Measurements from ENCODE around the gene FLNB. TPM values are rescaled to one million over a fixed set of nuclear protein-coding genes. Genes with fewer than 3 reads are reported as not detected.

The FLNB gene
- total and polyA plus RNA-seq, 2 of the 13 experiments (the other 11 are each of a cell fraction or from before 2014, with no cell fraction given) = 106 to 130 TPM

DNA sequence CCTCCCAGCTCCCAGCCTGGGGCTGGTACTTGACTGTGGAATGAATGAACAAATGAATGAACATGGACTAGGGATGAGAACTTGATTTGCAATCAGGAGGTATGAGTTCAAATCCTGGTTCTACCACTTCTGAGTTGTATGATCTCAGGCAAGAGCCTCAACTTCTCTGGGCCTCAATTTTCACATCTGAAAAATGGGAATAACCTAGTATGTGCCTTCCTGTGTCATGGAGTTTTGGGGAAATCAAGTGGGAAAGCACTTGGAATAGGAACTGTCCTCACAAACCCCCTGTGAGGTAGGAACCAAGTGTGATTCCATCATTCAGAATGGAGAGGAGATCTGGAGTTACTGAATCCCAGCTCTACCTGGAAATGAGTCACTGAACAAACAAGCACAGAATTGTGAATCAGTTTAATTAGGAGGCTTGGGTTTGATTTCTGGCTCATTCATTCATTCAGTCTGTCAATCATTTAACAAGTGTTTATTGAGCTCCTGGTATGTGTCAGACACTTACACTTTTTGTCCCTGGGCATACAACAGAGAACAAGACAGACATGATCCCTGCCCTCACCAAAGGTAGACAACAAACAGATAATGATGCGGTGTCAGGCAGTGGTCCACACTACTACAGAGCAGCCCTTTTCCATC lies 172.8 kb downstream of the FLNB start:
- peak; percentile 51 for FAIRE-seq
- POLR2A ChIA-PET = interaction anchor here (2.4 kb wide), 1 partner anchor 125 kb away, joined by 13 read pairs; the partner anchor contains the start of genes HTD2 and RPP14
- no TSS peak for BruUV-seq (replicated peaks)
- in situ Hi-C loops (cut with HindIII; ENCODE audit: extremely low pct_ligation_motif_present, low pct_unique_long_range_greater_than_20kb) (loop anchor here (5.0 to 10.0 kb wide), 2 partner anchors 36 to 234 kb away; no protein-coding TSS in a partner anchor), intact Hi-C loops (cut with micrococcal nuclease; ENCODE audit: unreplicated experiment) (no loop called here)
- peaks cover 0 to 16% of the 10 kb centered on the region in 2 experiments; a peak in 2 of 5 replicates for H3K27me3 ChIP-seq (ENCODE audit: control insufficient read depth in 1 of 2, insufficient read depth in 2 of 2, low read length in 2 of 2)
- H3K4me1 ChIP-seq (ENCODE audit: insufficient read depth, low read length) = peaks cover 93% of the 10 kb centered on the region
- CTCF ChIA-PET (ENCODE audit: low intra/inter-chr PET ratio, low total read pairs) = no interaction called here
- H3K9ac ChIP-seq (ENCODE audit: insufficient read depth, low read depth, low read length) = no peak overlapping the region
- H3K79me2 ChIP-seq (ENCODE audit: insufficient read depth, low read length) = no peaks in the 10 kb centered on the region
- peak; percentile 40 for ATAC-seq
- DNase-seq (ENCODE audit: low spot score) = peak; percentile 88
- peak overlapping the region; percentile 50 for H3K4me2 ChIP-seq (ENCODE audit: low read depth, low read length)
- H3K27ac ChIP-seq (ENCODE audit: extremely low read length, insufficient read depth, low read length) = no peak overlapping the region
- no peaks in the 10 kb centered on the region for H4K20me1 ChIP-seq (ENCODE audit: insufficient read depth, low read length)
- no peak overlapping the region; a peak in 1 of 6 replicates for H3K4me3 ChIP-seq (replicated peaks in 1 of 3; ENCODE audit: insufficient read depth in 1 of 3, low read depth in 2 of 3, low read length in 3 of 3)
- H2AFZ ChIP-seq (ENCODE audit: low read length) = no peak overlapping the region
- no peaks in the 10 kb centered on the region for H3K9me3 ChIP-seq (ENCODE audit: low read length)
- no peaks in the 10 kb centered on the region for H3K36me3 ChIP-seq (replicated peaks in 1 of 2; ENCODE audit: control insufficient read depth in 1 of 2, insufficient read depth in 2 of 2, low read length in 2 of 2)
- WGBS (ENCODE audit: low lambda C conversion rate) = 0% methylated on average over 1 of the region's 1 CpG
- TF ChIP-seq ZBTB3 (CRISPR knock-in tag; IDR thresholded peaks at IDR 0.05; ENCODE audit: borderline replicate concordance, low read depth) (no peak), MIXL1 (CRISPR knock-in tag; IDR thresholded peaks at IDR 0.05) (peak; percentile 83; the same call in 1 of the 2 replicates), ELF3 (CRISPR knock-in tag; IDR thresholded peaks at IDR 0.05) (peak; percentile 21; the same call in 1 of the 2 replicates), CHD4 (IDR thresholded peaks at IDR 0.05; ENCODE audit: borderline replicate concordance, low read length) (peak; percentile 90; the same call in 1 of the 2 replicates), ZNF580 (CRISPR knock-in tag; IDR thresholded peaks at IDR 0.05; ENCODE audit: borderline replicate concordance, low read depth) (no peak), FOSL1 (CRISPR knock-in tag; IDR thresholded peaks at IDR 0.05; ENCODE audit: borderline replicate concordance) (peak; percentile 88), SOX5 (CRISPR knock-in tag; IDR thresholded peaks at IDR 0.05; ENCODE audit: borderline replicate concordance) (peak; percentile 83; the same call in 1 of the 2 replicates), ZNF24 (IDR thresholded peaks at IDR 0.05) (peak; percentile 97), HMG20B (CRISPR knock-in tag; conservative IDR thresholded peaks at IDR 0.05) (0 out of 2 replicates have a peak, but pooled peaks have one; percentile 9), JUN (CRISPR knock-in tag; IDR thresholded peaks at IDR 0.05) (peak; percentile 55; the same call in 1 of the 2 replicates), ATRX (CRISPR knock-in tag; IDR thresholded peaks at IDR 0.05; ENCODE audit: borderline replicate concordance) (no peak), ZEB1 (IDR thresholded peaks at IDR 0.05; ENCODE audit: insufficient replicate concordance, low read depth) (peak; percentile 66), CREM (IDR thresholded peaks at IDR 0.05) (0 out of 2 replicates have a peak, but pooled peaks have one; percentile 19), CREM (CRISPR knock-in tag; IDR thresholded peaks at IDR 0.05) (no peak), TBX3 (IDR thresholded peaks at IDR 0.05; ENCODE audit: borderline replicate concordance) (peak; percentile 69), ZNF331 (CRISPR knock-in tag; IDR thresholded peaks at IDR 0.05) (0 out of 2 replicates have a peak, but pooled peaks have one; percentile 25), ZSCAN9 (CRISPR knock-in tag; IDR thresholded peaks at IDR 0.05; ENCODE audit: borderline replicate concordance) (no peak), TEAD3 (CRISPR knock-in tag; optimal IDR thresholded peaks at IDR 0.05; ENCODE audit: borderline replicate concordance) (peak; percentile 89), EP300 (IDR thresholded peaks at IDR 0.05; ENCODE audit: low read depth in 2 of 2, low read length in 2 of 2) (peak in 1 of 2 experiments; percentile 60; a peak in 1 of 4 replicates), EP300 (CRISPR knock-in tag; IDR thresholded peaks at IDR 0.05; ENCODE audit: borderline replicate concordance) (no peak)
- TF ChIP-seq, protein P1, sequence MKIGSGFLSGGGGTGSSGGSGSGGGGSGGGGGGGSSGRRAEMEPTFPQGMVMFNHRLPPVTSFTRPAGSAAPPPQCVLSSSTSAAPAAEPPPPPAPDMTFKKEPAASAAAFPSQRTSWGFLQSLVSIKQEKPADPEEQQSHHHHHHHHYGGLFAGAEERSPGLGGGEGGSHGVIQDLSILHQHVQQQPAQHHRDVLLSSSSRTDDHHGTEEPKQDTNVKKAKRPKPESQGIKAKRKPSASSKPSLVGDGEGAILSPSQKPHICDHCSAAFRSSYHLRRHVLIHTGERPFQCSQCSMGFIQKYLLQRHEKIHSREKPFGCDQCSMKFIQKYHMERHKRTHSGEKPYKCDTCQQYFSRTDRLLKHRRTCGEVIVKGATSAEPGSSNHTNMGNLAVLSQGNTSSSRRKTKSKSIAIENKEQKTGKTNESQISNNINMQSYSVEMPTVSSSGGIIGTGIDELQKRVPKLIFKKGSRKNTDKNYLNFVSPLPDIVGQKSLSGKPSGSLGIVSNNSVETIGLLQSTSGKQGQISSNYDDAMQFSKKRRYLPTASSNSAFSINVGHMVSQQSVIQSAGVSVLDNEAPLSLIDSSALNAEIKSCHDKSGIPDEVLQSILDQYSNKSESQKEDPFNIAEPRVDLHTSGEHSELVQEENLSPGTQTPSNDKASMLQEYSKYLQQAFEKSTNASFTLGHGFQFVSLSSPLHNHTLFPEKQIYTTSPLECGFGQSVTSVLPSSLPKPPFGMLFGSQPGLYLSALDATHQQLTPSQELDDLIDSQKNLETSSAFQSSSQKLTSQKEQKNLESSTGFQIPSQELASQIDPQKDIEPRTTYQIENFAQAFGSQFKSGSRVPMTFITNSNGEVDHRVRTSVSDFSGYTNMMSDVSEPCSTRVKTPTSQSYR (CRISPR knock-in tag; IDR thresholded peaks at IDR 0.05; ENCODE audit: borderline replicate concordance) = no peak
- TF ChIP-seq, protein P2, sequence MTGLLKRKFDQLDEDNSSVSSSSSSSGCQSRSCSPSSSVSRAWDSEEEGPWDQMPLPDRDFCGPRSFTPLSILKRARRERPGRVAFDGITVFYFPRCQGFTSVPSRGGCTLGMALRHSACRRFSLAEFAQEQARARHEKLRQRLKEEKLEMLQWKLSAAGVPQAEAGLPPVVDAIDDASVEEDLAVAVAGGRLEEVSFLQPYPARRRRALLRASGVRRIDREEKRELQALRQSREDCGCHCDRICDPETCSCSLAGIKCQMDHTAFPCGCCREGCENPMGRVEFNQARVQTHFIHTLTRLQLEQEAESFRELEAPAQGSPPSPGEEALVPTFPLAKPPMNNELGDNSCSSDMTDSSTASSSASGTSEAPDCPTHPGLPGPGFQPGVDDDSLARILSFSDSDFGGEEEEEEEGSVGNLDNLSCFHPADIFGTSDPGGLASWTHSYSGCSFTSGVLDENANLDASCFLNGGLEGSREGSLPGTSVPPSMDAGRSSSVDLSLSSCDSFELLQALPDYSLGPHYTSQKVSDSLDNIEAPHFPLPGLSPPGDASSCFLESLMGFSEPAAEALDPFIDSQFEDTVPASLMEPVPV (CRISPR knock-in tag; IDR thresholded peaks at IDR 0.05) = no peak
